ENCODE results near the gene GRID1. TPM values are rescaled to one million over a fixed set of nuclear protein-coding genes. Genes with fewer than 3 reads are reported as not detected.

Gene GRID1
- total RNA-seq, 1 donor from 2014 or later = not detected

DNA sequence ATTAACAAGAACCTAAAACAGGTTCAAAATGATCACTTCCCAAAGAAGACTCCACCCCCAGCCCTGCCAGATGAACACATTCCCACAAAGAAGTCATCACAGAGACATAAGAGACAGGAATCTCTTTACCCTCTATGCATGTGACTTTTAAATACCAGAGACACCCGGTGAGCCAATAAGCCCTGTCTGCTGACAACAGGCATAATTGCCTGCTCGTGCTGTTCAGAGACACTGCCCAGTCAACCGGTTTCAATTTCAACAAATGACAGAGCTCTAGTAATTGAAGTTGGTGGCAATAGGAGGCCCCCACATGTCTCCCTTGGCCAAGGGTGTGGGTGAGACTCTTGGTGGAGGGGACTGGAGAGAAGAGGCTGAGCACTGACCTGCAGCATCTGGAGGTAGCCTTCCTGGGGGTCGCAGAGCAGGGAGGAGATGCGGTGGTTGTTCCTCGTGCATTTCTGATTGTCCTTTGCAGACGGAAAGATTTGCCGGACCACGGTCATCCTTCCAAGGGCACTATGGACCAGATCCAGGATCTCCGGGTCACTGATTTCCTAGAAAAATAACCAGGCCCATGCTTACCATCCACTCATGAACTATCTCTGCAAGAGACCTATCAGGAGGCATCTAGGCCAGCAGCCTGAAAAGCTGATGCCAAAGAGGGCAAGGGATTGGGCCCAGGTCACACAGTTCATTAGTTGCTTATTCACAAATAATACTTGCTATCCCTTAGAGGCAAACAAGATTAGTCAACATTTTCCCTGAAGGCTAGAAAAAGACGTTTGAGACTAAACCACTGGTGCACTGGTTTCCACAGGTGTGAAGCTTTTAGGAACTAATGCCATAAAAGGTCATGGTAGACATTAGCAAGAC lies 497.7 kb downstream of the GRID1 start:
- intact Hi-C loops (cut with micrococcal nuclease) = no loop called here
- Mint-ChIP-seq H3K27ac (no peak overlapping the region), H3K9me3 (no peaks in the 10 kb centered on the region), H3K4me1 (peaks cover 5% of the 10 kb centered on the region), H3K27me3 (peaks cover 38% of the 10 kb centered on the region), H3K36me3 (ENCODE audit: low read depth) (no peaks in the 10 kb centered on the region), H3K4me3 (no peak overlapping the region)
- CTCF ChIA-PET = no interaction called here
- DNase-seq = no peak
- ATAC-seq (ENCODE audit: low read depth) = no peak
- POLR2A ChIA-PET = no interaction called here
- TF ChIP-seq, protein P1, sequence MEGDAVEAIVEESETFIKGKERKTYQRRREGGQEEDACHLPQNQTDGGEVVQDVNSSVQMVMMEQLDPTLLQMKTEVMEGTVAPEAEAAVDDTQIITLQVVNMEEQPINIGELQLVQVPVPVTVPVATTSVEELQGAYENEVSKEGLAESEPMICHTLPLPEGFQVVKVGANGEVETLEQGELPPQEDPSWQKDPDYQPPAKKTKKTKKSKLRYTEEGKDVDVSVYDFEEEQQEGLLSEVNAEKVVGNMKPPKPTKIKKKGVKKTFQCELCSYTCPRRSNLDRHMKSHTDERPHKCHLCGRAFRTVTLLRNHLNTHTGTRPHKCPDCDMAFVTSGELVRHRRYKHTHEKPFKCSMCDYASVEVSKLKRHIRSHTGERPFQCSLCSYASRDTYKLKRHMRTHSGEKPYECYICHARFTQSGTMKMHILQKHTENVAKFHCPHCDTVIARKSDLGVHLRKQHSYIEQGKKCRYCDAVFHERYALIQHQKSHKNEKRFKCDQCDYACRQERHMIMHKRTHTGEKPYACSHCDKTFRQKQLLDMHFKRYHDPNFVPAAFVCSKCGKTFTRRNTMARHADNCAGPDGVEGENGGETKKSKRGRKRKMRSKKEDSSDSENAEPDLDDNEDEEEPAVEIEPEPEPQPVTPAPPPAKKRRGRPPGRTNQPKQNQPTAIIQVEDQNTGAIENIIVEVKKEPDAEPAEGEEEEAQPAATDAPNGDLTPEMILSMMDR (IDR thresholded peaks at IDR 0.05) = no peak

- intact Hi-C loops (cut with micrococcal nuclease) = no loop called here
- no peak overlapping the region for H3K27ac Mint-ChIP-seq
- DNase-seq (no peak), ATAC-seq (ENCODE audit: low read depth) (no peak)
- H3K4me3 Mint-ChIP-seq = no peak overlapping the region
- POLR2A ChIA-PET = no interaction called here
- H3K4me1 Mint-ChIP-seq = no peaks in the 10 kb centered on the region
- no peaks in the 10 kb centered on the region for H3K9me3 Mint-ChIP-seq
- H3K36me3 Mint-ChIP-seq (ENCODE audit: low read depth) = no peaks in the 10 kb centered on the region
- peaks cover 37% of the 10 kb centered on the region for H3K27me3 Mint-ChIP-seq
- TF ChIP-seq, protein P1 (IDR thresholded peaks at IDR 0.05) = no peak
- CTCF ChIA-PET = no interaction called here
These were observed 501.6 kb downstream of the GRID1 start for GRCh38 chr10:85864868-85865526.

- Mint-ChIP-seq H3K27ac (no peak overlapping the region), H3K9me3 (no peaks in the 10 kb centered on the region), H3K27me3 (peaks cover 37% of the 10 kb centered on the region), H3K36me3 (ENCODE audit: low read depth) (no peaks in the 10 kb centered on the region), H3K4me3 (no peak overlapping the region), H3K4me1 (no peaks in the 10 kb centered on the region)
- no peak for ATAC-seq (ENCODE audit: low read depth)
- ChIA-PET POLR2A (no interaction called here), CTCF (no interaction called here)
- TF ChIP-seq, protein P1 (IDR thresholded peaks at IDR 0.05) = no peak
- intact Hi-C loops (cut with micrococcal nuclease) = no loop called here
- no peak for DNase-seq
These were observed 502.4 kb downstream of the GRID1 start for GRCh38 chr10:85864173-85864549.

DNA sequence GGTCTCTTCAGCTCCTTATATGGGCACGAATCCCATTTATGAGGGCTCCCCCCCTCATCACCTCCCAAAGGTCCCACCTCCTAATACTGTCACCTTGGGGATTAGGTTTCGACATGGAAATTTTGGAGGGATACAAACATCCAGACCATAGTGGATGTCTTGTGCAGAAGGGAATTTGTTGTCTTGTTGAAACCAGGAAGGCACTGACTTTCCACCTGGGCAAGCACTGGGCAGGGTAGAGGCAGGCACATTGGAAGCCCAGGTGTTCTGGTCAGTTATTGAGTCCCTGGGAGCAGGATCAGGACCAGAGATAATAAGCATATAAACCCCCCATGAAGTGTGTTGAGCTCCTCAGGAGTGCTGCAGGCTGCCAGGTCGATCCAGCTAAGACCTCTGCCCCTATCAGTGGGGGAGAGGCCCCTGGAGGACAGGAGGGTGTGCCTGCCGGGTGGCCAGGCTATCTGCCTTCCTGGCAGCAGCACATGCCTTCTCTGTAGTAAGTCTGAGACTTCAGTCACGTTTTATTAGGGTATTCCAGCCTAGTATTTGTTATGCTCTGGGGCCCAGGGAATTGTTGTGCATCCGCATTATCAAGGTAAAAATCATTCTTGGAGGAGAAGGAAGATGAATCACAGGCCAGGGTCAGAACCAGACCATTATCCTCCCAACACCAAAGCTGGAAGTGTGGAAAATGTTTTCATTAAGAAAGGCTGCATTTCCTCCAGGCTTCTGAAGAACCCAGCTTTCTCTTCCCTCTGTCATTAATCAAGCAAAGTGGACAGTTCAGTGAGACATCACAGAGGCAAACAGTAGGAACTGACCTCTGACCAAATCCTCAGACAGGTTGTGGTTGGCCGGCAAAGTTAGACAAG lies 503.1 kb downstream of the GRID1 start:
- no peaks in the 10 kb centered on the region for H3K9me3 Mint-ChIP-seq
- H3K4me1 Mint-ChIP-seq = no peaks in the 10 kb centered on the region
- H3K36me3 Mint-ChIP-seq (ENCODE audit: low read depth) = no peaks in the 10 kb centered on the region
- ChIA-PET POLR2A (no interaction called here), CTCF (no interaction called here)
- peaks cover 37% of the 10 kb centered on the region for H3K27me3 Mint-ChIP-seq
- ATAC-seq (ENCODE audit: low read depth) = no peak
- TF ChIP-seq, protein P1 (IDR thresholded peaks at IDR 0.05) = no peak
- intact Hi-C loops (cut with micrococcal nuclease) = no loop called here
- H3K4me3 Mint-ChIP-seq = no peak overlapping the region
- DNase-seq = no peak
- H3K27ac Mint-ChIP-seq = no peak overlapping the region

DNA sequence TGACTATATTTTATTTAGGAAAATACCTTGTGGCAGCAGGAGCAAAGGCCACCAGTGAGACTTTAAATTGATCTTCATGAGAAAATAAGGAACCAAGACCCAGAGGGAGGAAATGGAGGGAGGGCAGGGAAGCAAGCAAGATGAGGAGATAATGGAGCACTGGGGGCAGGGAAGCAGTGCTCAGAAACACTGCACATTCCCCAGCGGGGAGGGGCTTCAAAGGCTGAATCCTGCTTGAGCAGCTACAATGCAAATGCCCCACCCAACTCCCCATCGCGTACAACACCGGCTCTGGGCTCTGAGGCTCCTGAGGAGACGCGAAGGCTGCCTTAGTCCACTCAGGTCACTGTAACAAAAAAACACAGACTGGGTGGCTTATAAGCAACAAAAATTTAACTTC lies 503.8 kb downstream of the GRID1 start:
- H3K36me3 Mint-ChIP-seq (ENCODE audit: low read depth) = no peaks in the 10 kb centered on the region
- TF ChIP-seq, protein P1 (IDR thresholded peaks at IDR 0.05) = no peak
- CTCF ChIA-PET = no interaction called here
- H3K9me3 Mint-ChIP-seq = no peaks in the 10 kb centered on the region
- H3K27ac Mint-ChIP-seq = no peak overlapping the region
- no peaks in the 10 kb centered on the region for H3K4me1 Mint-ChIP-seq
- no peak for DNase-seq
- H3K4me3 Mint-ChIP-seq = no peak overlapping the region
- peaks cover 35% of the 10 kb centered on the region for H3K27me3 Mint-ChIP-seq
- POLR2A ChIA-PET = no interaction called here
- intact Hi-C loops (cut with micrococcal nuclease) = no loop called here
- ATAC-seq (ENCODE audit: low read depth) = no peak

Data from activated B cell treated with CpG ODN at 0.5 μM for 24 hours (primary cell).